ENCODE measurements around the gene NSD1.

The NSD1 gene

DNA sequence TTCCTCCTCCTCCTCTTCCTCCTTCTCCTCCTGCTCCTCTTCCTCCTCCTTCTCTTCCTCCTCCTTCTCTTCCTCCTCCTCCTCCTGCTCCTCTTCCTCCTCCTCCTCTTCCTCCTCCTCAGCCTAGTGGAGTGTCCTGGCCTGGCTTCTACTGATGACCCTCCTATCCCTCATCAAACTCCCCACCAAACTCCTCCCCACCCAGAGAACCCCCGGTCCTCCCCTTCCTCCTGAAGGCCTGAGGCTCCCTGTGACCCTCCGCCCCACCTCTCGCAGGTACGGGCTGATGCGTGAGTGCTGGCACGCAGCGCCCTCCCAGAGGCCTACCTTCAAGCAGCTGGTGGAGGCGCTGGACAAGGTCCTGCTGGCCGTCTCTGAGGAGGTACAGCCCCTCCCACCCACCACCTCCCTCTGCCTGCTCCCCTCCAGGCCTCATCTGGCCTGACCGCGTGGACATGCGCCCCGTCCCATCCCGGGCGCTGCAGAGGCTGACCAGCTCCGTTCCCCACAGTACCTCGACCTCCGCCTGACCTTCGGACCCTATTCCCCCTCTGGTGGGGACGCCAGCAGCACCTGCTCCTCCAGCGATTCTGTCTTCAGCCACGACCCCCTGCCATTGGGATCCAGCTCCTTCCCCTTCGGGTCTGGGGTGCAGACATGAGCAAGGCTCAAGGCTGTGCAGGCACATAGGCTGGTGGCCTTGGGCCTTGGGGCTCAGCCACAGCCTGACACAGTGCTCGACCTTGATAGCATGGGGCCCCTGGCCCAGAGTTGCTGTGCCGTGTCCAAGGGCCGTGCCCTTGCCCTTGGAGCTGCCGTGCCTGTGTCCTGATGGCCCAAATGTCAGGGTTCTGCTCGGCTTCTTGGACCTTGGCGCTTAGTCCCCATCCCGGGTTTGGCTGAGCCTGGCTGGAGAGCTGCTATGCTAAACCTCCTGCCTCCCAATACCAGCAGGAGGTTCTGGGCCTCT, 36.3 kb upstream of the NSD1 start:
- peak; percentile 35 for DNase-seq

DNA sequence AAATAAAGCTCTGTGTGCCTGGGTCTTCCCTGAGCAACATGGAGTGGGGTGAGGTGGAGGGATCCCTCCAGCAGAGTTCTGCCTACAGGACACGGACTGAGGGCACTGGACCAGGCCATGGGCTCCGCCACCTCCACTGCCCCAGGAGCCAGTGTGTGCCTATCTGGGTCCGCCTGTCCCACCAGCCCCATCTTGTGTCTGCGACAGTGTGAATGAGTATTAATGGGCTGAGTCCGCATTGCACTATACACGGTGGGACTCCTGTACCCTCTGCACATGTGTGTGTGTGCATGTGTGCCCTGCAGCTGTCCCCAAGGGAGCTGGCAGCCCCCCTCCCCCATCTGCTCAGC, 35.5 kb upstream of the NSD1 start:
- DNase-seq, result no peak

DNA sequence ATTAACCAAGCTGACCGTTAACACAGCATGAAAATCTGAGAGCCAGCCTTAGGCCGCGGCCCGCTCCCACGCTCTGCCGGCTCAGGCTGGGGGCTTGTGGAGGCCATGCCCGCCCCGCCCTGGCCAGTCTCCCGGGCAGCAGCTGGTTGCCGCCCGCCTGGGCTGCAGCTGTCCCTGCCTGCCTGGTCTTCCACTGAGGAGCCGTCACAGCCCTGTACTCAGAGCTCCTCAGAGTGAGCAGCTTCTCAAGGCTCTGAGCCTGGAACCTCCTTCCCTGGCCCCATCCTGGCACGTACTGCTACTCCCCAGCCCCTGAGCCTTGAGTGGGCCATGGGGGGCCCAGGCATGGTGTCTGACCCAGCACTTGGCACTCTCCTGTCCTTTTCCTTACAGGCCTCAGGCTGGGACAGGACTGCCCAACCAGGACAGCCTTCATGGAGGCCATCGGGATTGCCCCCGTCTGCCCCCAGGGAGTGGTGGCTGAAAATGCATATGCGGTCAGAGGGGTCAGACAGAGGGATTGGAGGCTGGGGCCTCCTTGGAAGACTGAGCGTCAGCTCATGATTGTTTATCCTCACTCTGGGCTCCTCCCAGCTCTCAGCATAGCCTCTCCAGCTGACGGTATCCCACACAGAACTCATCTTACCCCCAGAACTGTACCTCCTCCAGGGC, 35.0 kb upstream of the NSD1 start:
- DNase-seq, result peak; percentile 35

DNA sequence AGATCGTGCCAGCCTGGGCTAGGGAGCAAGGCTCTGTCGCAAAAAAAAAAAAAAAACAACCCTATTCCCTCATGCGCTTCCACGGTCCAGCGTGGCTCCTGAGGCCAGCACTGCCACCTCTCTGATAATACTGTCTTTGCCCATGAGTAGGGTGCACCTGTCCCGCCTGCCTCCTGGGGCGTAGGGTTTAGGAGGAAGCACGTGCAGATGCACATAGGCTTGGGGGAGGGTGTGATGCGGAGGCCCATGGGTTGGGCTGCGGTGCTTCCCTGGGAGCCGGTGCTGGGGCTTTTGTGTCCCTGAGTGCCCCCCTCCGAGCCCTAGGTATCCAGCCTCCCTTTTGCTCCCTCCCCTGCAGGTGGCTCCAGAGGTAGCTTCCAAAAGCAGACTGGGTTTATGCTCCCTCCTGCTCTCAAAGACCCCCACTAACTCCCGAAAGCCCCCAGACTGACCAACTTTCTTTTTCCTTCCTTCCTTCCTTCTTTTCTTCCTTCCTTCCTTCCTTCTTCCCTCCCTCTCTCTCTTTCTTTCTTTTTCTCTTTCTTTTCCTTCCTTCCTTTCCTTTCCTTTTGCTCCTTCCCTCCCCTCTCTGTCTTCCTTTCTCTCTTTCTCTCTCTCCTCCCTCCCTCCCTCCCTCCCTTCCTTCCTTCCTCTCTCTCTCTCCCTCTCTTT, 34.0 kb upstream of the NSD1 start:
- DNase-seq, result peak; percentile 89

DNA sequence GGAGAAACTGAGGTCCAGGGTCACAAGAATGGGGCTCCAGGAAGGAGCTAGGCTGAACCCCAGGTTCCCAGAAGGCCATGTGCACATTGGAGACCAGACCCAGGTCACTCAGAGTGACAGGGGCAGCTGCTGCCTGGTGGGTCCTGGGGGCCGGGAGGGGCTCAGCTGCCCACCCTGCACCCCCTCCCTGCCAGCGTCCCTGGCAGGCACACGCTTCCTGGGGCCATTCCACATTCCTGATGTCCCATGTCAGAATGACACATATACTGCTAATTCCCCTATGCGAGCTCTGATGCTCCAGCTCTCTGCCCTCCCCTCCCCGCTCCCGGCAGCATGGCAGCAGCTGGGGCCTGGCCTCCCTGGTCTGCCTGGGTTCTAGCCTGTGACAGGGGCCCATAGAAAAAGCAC, 32.9 kb upstream of the NSD1 start:
- DNase-seq, result no peak

DNA sequence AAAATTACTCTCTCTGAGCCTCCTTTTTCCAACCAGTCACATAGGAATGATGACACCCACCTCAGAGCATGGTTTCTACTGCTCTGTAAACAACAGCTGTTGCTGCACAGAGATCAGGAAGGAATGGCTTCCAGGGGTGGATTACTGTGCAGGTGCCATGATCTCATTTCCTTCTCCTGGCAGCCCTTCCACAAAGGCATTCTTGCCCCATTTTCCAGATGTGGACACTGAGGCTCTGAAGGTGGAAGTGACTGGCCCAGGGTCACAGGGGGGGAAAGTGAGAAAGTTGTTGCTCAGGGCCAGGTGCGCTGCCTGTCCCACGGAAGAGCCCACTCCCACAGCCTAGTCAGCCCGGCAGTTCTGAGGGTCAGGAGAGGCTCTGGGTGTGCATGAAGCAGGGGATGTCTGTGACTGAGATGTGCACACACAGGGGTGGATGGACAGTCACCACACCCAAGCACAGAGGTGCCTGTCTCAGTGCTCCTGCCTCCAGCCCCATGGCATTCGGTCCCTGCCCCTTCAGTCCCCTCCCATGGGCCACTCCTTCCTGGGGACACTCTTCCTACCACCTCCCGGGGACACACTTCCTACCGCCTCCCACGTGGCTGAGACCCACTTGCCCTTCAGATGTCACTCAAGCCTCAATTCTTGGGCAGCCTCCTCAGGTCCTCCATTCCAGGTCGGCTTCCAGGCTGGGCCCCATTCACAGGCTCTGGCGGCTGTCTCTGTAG, 29.9 kb upstream of the NSD1 start:
- peak; percentile 89 for DNase-seq

DNA sequence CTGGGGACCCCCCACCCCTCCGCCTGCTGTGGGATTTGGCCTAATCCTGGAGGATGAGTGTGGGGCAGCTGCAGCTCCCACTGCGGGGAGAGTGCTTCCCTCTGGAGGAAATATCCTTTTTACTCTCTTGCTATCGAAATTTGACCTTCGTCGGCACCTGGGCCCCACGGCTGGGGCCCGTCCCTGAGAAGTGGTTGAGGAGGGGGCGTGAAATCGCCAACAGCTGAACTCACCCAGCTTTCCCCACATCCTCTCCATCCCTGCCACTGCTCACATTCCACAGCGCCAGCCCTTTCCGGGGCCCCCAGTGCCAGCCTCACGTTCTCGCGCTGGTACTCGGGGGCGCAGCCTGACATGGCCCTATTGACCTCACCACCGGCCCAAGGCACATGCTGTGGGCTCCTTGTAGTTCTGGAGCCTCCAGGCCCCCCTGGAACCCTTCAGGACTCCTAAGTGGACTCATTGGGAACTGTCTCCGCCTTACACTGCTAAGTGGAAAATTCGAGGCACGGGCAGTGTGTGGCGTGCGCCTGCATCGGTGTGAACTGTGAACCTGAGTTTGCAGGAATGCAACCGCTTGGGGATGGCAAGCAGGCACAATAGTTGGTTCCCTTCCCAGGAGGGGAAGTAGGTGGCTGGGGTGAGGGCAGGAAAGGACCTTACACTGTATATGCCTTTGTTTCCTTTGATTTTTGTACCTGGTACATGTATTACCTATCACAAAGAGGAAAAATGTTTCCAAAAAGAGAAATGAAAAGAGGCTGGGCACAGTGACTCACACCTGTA, 27.7 kb upstream of the NSD1 start:
- no peak for DNase-seq

DNA sequence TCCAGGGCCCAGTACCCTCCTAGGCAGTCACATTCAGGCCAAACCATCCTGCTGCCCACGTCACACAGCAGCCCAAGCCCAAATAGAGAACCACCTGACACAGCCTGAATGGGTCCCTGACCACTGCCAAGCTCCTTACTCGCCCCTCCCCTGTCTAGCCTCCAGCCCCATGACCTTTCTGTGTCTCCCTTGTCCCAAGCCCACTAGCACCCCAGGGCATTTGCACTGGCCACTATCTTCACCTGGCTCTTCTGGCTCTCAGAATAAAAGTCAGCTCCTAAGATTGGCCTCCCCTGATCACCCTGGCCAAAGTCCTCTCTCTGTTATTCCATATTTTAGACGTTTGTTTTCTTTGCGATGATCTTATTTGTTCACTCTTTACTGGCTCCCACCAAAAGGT, 26.4 kb upstream of the NSD1 start:
- DNase-seq, result no peak

DNA sequence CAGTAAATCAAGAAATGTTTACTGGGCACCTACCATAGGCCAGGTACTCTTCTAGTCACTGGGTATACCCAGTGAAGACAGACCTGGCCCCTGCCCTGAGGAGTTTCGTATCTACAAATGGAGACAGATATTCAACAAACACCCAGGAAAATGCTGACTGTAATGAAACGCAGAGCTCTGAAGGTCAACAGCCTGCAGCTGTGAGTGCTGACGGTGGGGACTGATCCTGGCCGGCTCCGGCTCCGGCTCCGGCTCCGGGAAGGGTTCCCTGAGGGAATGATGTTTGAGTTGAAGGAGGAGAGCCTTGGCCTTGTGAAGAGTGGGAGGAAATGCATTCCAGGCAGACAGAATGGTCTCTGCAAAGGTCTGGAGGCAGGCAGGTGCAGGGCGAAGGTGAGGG, 23.8 kb upstream of the NSD1 start:
- DNase-seq, result no peak

DNA sequence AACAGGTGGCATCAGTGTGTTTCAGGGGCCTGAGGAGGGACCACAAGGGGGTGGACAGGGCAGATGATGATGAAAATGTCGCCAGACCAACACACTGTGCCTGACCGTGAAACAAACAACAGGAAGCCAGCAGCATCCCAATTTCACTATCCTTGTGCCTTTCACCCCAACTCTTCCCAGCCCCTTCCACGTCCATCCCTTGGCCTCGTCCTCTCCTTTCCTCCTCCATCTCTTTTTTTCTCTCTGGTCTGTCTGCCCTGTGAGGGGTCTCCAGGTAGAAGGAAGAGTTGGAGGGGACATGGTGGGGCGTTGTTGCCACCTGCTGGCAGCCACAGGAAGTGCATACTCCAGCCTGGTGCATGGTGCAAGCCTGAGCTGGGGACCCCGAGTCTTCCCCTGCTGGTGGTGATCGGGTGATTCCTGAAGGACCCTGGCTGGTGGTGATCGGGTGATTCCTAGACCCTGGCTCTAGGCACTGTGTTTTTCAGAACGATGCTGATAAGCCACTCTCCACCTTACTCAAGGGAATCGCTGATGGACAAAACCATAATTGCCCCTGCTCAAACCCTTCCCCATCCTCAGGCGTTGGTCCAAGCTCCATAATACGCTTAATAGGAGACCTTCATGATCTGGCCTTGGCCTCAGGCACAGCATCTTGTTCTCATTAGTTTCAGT, 21.7 kb upstream of the NSD1 start:
- DNase-seq, result peak; percentile 72

DNA sequence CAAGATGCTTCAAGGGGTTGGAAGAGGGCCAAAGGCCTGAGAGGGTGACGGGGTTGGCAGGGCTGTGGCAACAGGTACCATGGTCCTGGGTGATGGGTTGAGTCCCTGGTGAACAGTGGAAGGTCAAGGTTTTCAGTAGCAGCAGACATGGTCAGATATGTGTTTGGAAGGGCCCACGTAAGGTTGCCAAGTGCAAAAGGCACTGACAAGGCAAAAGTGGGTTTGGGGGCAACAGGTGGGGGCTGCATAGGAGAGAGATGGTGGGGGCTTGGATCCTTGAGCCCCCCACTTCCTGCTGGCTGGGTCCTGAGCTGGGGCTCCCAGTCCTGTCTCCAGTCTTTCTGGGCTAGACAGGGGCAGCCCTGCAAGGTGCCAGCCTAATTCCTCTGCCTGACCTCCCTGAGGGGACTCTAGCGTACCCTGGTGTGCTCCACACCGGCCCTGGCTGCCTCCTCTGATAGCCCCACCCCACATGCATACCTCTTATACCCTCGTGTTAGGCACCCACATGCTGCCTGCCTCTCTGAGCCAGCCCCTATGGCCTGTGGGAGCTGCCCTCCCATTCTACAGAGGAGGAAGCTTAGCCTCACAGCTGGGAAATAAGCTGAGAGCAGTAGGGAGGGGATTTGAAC, 20.9 kb upstream of the NSD1 start:
- DNase-seq, result no peak

DNA sequence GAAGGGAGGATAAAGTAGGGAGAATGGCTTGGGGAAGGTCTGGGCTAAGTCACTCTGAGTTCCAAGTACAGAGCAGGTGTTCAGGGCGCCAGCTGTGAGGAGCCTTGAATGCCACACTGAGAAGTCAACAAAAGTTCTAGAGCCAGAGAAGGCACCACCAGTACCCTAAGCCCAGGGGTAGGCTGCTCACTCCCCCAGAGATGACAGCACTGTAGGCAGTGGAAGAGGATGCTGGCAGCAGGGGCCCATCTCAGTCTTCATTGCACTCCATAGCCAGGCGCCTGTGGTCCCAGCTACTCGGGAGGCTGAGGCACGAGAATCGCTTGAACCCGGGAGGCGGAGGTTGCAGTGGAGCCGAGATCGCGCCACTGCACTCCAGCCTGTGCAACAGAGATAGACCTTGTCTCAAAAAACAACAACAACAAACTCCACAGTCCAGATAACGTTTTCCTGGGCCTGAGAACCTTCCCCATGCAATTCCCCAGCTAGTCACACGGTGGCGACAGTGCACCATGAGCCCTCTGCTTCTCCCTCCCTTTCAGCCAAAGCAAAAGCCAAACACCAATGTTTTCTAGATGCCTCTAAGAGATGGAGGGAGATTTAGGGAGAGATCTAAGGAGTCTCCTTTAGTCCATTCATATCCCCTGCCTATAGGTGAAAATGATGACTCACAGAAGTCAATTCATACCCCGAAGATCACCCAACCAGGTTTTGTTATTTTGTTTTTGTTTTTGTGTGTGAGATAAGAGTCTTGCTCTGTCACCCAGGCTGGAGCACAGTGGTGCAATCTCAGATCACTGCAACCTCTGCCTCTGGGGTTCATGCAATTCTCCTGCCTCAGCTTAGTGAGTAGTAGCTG, 19.8 kb upstream of the NSD1 start:
- peak; percentile 79 for DNase-seq

DNA sequence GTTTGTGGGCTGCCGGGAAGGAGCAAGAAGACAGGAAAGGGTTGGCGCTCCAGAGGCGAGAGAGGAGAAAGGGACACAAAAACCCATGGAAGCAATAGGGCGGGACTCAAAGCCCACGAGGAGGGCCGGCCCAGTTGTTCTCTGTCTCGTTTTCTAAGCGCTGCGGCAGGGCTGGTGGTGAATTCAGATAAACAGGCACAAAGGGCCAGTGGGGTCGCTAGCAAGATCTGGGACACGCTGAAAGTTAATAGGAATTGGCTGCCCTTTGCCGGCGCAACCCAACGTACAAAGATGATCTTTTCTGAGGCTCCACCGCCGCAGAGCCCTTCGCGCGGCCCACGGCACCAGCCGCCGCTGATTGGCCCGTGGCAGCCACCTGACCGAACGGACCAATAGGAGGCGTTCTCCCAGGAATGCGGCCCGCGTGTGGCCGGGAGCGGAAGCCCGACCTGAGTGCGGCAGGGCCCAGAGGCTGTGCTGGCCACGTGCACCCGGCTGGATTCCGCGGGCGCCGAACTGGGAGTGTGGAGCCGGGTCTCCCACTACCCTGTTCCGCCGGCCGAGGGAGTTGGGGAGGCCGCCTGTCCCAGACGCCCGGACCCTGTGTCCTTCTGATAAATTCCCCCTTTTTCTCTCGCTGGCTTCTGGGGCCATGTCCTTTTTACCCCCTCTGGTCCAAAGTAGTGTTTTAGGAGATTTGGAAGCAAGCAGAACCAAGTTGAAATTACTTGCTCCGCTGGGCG, 16.8 kb upstream of the NSD1 start:
- DNase-seq, result no peak

DNA sequence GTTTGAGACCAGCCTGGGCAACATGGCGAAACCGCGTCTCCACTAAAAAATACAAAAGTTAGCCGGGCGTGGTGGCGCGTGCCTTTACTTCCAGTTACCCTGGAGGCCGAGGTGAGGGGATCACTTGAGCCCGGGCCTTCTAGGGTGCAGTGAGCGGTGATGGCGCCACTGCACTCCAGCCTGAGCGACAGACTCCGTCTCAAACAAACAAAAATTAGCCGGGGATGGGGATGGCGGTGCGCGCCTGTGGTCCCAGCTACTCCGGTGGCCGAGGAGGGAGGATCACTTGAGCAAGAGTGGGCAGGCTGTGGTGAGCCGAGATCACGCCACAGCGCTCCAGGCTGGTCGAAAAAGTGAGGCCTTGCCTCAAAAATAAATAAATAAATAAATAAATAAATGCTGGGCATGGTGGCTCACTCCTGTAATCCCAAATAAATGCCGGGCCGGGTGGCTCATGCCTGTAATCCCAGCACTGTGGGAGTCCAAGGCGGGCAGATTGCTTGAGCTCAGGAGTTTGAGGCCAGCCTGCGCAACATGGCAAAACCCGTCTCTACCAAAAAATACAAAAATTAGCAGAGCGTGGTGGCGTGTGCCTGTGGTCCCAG, 16.0 kb upstream of the NSD1 start:
- DNase-seq, result no peak

DNA sequence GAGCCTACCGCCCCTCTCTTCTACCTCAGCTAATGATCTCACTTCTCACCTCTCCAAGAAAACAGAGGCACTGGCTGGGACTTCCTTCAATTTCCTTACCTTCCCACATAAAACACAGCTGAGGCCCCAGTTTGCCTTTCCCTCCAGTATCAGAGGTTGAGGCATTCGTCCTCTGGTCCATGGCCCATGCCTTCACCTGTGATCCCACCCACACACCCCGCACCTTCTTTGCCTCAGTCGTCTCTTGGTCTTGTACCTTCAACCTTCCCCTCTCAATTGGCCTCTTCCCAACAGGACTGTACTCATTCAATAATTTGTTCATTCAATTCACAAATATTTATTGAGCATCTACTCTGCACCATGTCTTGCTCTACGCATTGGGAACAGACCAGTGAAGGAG, 11.0 kb upstream of the NSD1 start:
- DNase-seq, result no peak

DNA sequence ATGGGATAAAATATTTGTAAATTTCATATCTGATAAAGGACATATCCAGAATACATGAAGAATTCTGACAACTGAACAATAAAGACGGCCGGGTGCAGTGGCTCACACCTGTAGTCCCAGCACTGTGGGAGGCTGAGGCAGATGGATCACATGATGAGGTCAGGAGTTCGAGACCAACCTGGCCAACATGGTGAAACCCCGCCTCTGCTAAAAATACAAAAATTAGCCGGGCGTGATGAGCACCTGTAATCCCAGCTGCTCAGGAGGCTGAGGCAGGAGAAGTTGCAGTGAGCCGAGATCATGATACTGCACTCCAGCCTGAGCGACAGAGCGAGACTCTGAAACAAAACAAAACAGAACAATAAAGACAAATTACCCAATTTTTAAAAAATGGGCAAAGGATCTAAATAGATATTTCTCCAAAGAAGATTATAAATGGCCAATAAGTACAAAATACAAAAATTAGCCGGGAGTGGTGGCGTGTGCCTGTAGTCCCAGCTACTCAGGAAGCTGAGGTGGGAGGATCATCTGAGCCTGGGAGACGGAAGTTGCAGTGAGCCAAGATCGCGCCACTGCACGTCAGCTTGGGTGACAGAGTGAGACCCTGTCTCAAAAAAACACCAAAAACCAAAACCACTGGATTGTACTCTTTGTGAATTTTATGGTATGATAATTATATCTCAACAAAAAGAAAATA, 9.6 kb upstream of the NSD1 start:
- no peak for DNase-seq

DNA sequence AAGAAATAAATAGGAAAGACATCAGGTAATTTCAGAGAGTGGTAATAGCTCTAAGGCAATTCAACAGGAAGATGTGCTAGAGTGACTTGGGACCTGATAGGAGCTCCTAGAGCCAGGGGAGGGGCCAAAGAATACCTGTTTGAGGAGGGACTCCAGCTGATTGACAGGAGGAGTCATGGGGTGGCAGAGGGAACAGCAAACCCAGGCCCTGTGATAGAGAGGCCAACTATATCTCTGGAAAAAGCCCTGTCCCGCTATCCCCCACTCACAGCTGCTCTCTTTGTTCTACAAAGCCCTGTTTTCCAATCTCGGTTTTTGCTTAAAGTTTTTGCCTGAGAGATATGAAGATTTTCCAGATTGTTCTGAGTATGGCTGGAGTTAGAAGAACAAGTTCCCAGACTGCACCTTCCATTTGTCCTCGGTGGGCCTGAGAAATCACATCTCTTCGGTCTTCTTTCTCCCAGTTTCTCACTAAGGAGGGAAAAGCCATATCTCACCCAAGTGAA, 9.0 kb upstream of the NSD1 start:
- peak; percentile 57 for DNase-seq

DNA sequence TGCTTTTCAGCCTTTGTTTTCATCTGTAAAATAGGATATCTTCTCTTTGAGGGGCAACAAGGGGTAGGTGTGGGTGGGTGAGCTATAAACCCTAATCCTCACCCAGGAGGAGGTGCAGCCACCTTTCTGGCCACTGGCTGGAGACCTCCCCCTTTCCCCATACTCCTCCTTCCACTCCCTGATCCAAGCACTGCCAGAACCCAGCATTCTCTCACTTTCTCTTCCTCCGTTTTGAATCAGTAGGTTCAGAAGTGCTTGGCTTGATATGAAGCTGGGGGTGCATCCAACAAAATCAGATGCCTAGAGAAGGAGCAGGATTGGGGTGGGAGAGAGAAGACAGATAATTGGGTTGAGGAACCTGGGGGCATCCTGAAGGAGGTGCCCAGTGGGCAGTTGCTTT, 6.8 kb upstream of the NSD1 start:
- DNase-seq, result no peak

Measured in DMS53 (cell line).